ENCODE data around the gene TCN2. TPM values are rescaled to one million over a fixed set of nuclear protein-coding genes. Genes with fewer than 3 reads are reported as not detected.

The TCN2 gene
- total RNA-seq, 4 donors from 2014 or later: 38.2 to 56.1 (median 43.8) TPM

DNA sequence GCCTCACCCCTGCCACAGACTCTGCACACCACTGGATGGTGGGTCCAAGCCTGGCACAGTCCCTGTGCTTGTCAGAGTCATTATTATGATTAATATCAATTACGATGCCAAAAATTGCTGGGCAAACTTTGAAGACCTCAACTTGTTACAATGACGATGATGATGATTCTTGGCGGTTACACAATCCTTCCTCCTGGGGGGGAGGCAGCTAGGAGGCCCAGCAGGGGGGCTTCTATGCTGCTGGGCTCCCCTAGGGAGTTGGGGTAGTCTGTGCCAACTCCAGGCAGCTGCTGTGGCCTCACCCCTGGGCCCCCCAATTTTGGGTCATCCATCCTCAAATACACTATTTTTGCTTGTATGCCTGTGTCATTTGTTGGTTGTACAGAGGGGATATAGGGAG lies 40.6 kb downstream of the TCN2 start:
- H3K27me3 ChIP-seq: no peaks in the 10 kb centered on the region
- no peaks in the 10 kb centered on the region for H3K9me3 ChIP-seq
- H3K36me3 ChIP-seq: peaks cover 0 to 12% (median 0%) of the 10 kb centered on the region in 3 donors
- peaks cover 0 to 19% (median 3%) of the 10 kb centered on the region in 4 donors for H3K4me1 ChIP-seq
- DNase-seq (ENCODE audit: low spot score in 2 of 2): no peak
- no peak overlapping the region for H3K27ac ChIP-seq
- TF ChIP-seq, protein P1, sequence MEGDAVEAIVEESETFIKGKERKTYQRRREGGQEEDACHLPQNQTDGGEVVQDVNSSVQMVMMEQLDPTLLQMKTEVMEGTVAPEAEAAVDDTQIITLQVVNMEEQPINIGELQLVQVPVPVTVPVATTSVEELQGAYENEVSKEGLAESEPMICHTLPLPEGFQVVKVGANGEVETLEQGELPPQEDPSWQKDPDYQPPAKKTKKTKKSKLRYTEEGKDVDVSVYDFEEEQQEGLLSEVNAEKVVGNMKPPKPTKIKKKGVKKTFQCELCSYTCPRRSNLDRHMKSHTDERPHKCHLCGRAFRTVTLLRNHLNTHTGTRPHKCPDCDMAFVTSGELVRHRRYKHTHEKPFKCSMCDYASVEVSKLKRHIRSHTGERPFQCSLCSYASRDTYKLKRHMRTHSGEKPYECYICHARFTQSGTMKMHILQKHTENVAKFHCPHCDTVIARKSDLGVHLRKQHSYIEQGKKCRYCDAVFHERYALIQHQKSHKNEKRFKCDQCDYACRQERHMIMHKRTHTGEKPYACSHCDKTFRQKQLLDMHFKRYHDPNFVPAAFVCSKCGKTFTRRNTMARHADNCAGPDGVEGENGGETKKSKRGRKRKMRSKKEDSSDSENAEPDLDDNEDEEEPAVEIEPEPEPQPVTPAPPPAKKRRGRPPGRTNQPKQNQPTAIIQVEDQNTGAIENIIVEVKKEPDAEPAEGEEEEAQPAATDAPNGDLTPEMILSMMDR (IDR thresholded peaks at IDR 0.05): no peak
- TF ChIP-seq POLR2A (IDR thresholded peaks at IDR 0.05) (no peak), EP300 (IDR thresholded peaks at IDR 0.05) (no peak)
- H3K4me3 ChIP-seq: no peak overlapping the region
- 69 to 83% methylated on average over 3 of the region's 3 CpGs for WGBS, 2 donors

DNA sequence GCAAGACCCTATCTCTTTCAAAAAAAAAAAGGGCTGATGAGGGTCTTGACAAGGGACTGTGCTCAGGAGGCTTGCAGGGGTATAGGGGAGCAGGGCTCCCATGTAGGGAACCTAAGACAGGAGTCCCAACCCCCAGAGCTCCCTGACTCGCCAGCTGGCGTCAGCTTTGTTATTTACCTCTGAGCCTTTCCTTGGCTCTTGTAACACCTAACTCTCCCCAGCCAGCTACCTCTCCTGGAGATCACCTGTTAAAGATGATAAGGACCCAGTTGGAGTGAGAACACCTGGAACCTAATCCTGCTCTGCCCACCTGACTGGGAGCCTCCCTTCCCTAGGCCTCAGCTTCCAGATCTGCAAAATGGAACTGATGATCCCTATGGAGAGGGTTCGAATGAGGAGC lies 41.9 kb downstream of the TCN2 start:
- no peaks in the 10 kb centered on the region for H3K27me3 ChIP-seq
- H3K4me1 ChIP-seq: peaks cover 0 to 19% (median 3%) of the 10 kb centered on the region in 4 donors
- H3K36me3 ChIP-seq: peaks cover 0 to 12% (median 0%) of the 10 kb centered on the region in 3 donors
- H3K9me3 ChIP-seq: no peaks in the 10 kb centered on the region
- TF ChIP-seq POLR2A (IDR thresholded peaks at IDR 0.05) (no peak), EP300 (IDR thresholded peaks at IDR 0.05) (no peak)
- TF ChIP-seq, protein P1 (IDR thresholded peaks at IDR 0.05): no peak
- H3K27ac ChIP-seq: no peak overlapping the region
- WGBS, 2 donors: 88 to 97% methylated on average over 3 of the region's 3 CpGs
- H3K4me3 ChIP-seq: no peak overlapping the region
- no peak for DNase-seq (ENCODE audit: low spot score in 2 of 2)

DNA sequence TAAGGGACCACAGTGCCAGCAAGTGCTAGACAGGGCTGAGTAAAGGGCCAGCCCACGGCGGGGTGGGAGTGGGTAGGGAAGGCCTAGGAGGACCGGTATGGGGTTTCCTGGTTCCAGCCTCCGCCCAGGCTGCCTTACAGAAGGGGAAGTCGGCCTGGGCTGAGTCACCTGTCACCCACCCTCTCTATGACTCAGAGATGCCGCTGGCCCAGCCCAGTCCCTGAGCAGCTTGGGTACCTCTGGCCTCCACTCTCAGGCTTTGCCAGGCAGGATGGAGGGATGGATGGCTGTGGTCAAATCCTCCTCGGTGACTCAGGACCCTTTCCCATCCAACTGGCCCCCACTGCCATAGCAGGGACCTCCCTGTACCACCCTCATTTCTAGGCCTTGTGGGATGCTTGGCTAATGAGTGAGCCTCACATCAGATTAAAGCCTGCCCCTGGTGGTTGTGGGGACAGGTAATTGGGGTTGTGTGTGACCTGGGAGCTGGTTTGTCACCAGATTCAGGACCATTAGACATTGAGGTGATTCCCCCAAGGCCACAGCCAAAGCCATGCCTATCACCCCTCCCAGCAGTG lies 42.5 kb downstream of the TCN2 start:
- 56 to 75% methylated on average over 7 of the region's 7 CpGs for WGBS, 2 donors
- no peak overlapping the region for H3K27ac ChIP-seq
- DNase-seq (ENCODE audit: low spot score in 2 of 2): no peak
- H3K27me3 ChIP-seq: no peaks in the 10 kb centered on the region
- H3K36me3 ChIP-seq: peaks cover 0 to 17% (median 0%) of the 10 kb centered on the region in 3 donors
- peaks cover 0 to 19% (median 3%) of the 10 kb centered on the region in 4 donors for H3K4me1 ChIP-seq
- H3K4me3 ChIP-seq: no peak overlapping the region
- TF ChIP-seq, protein P1 (IDR thresholded peaks at IDR 0.05): no peak
- TF ChIP-seq POLR2A (IDR thresholded peaks at IDR 0.05) (no peak), EP300 (IDR thresholded peaks at IDR 0.05) (no peak)
- no peaks in the 10 kb centered on the region for H3K9me3 ChIP-seq

DNA sequence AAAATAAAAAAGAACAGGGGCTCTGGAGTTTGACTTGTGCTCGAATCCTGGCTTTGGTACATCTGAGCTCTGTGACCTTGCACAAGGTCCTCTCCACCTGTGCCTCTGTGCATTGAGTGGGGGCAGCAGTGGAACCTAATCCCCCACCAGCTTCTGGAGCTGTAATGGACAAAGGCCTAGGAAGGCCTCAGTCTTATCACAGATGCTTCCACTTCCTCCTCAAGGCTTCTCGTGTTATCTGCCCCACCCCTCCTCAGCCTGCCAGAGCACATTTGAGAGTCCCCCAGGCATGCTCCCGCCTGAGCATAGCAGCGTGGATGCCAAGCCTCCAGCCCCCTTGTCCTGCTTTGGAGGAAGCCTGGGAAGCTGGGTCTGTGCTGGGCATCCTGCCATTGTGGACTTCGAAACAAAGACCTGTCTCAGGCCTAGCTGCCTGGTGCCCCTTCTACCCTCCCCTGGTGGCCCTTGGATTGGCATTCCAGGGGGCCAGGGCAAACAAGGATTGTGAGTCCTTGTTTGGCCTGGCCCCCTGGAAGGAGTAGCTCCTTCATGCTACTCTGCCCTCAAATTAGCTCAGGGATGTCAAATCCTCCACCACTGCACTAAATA lies 43.6 kb downstream of the TCN2 start:
- 30 to 43% methylated on average over 5 of the region's 5 CpGs for WGBS, 2 donors
- H3K36me3 ChIP-seq: peaks cover 0 to 21% (median 0%) of the 10 kb centered on the region in 3 donors
- no peak for DNase-seq (ENCODE audit: low spot score in 2 of 2)

DNA sequence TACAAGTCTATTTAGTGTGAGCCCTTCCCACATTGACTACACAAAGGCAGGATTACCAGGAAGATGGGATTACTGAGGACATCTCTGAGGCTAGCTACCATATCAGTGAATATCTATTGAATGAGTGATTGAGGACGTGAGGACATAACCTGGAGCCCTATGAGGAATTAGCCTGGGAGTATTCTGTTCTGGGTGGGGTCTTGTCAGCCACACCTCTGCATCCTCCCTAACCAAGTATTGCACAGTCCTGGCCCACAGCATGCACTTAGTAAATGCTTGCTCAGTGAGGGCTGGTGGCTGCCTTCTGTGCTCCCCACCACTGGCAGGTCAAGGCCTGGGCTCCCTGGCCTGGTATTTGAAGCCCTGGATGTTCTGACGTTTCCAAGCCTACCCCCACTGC lies 45.9 kb downstream of the TCN2 start:
- 75 to 91% methylated on average over 2 of the region's 2 CpGs for WGBS, 2 donors
- H3K9me3 ChIP-seq: no peaks in the 10 kb centered on the region
- TF ChIP-seq POLR2A (IDR thresholded peaks at IDR 0.05): no peak
- TF ChIP-seq, protein P1 (IDR thresholded peaks at IDR 0.05): no peak

More for the DNA sequence above, 43.6 kb downstream of the TCN2 start:
- Histone ChIP-seq H3K27ac (peak overlapping the region in 2 of 4 donors; percentile 8 to 57), H3K4me1 (peaks cover 0 to 15% (median 3%) of the 10 kb centered on the region in 4 donors), H3K27me3 (no peaks in the 10 kb centered on the region), H3K4me3 (no peak overlapping the region), H3K9me3 (no peaks in the 10 kb centered on the region)
- TF ChIP-seq, protein P1 (IDR thresholded peaks at IDR 0.05): no peak
- TF ChIP-seq EP300 (IDR thresholded peaks at IDR 0.05) (no peak), POLR2A (IDR thresholded peaks at IDR 0.05) (no peak)

More for the DNA sequence above, 45.9 kb downstream of the TCN2 start:
- DNase-seq (ENCODE audit: low spot score in 2 of 2): no peak
- Histone ChIP-seq H3K36me3 (peaks cover 0 to 16% (median 0%) of the 10 kb centered on the region in 3 donors), H3K4me3 (no peak overlapping the region), H3K4me1 (peaks cover 0 to 15% (median 3%) of the 10 kb centered on the region in 4 donors), H3K27ac (no peak overlapping the region), H3K27me3 (no peaks in the 10 kb centered on the region)

Measured in tibial nerve (tissue), 4 donors.